Adrenal gland (tissue), 5 donors: ENCODE measurements around the gene ZBED1.

ENCODE experiments used
- CTCF ChIP-seq, 6 experiments: fragments of 450-650 bp in 4 of 6; fragments of 200-600 bp in 2 of 6; sonication (generic) in 1 of 6; IDR thresholded peaks; 1 replicate in 5 of 6; 2 replicates in 1 of 6; pipeline versions ENCODE4 v1.5.1 to v1.8.0; 2016 to 2021; ENCODE audit warnings: antibody characterized with exemption in 6 of 6, mild to moderate bottlenecking in 2 of 6, moderate library complexity in 1 of 6
- POLR2A ChIP-seq, 2 donors: fragments of 450-650 bp; IDR thresholded peaks; one replicate each; pipeline ENCODE4 v1.6.1; 2017; ENCODE audit warnings: antibody characterized with exemption in 2 of 2, mild to moderate bottlenecking in 2 of 2, moderate library complexity in 1 of 2
- donor health status: DM: no; HTN: no; CAD: no.

- TF ChIP-seq CTCF (IDR thresholded peaks at IDR 0.05) (no peak), POLR2A (IDR thresholded peaks at IDR 0.05) (no peak)
Measured at GRCh38 chrX:2536974-2537373, 36.2 kb upstream of the ZBED1 start.
